AG04450 (cell line): Measurements from ENCODE around the gene CKM. TPM values are rescaled to one million over a fixed set of nuclear protein-coding genes. Genes with fewer than 3 reads are reported as not detected.

Experiments used
- CTCF ChIA-PET: fragments of 300-600, 350-600 bp; formaldehyde crosslinking; extraction: SDS; loops from one replicate; lab custom pipeline; 2022; ENCODE audit warnings: antibody characterized with exemption, inconsistent platforms; lab: Charles Lee
- POLR2A ChIA-PET: fragments of 350-600 bp; formaldehyde crosslinking; extraction: SDS; loops from one replicate; lab custom pipeline; 2021; ENCODE audit warnings: antibody characterized with exemption, inconsistent platforms; lab: Yijun Ruan, JAX
- DNase-seq: peaks from one replicate; pipeline ENCODE4 v3.0.0-alpha.2; 2011; ENCODE audit warnings: low read depth, low spot score
- H3K27ac ChIP-seq: one replicate; pipeline ENCODE4 v1.5.1; 2012; ENCODE audit warnings: low read depth, low read length, control low read depth
- H3K27me3 ChIP-seq: one replicate; pipeline ENCODE4 v1.6.0; 2012; ENCODE audit warnings: low read length; ENCODE audit not compliant: control insufficient read depth, insufficient read depth
- H3K4me3 ChIP-seq: 2 replicates; pipeline ENCODE4 v1.5.1; 2011; ENCODE audit warnings: mild to moderate bottlenecking, low read depth, low read length, control low read depth
- H3K9me3 ChIP-seq: 2 replicates; pipeline ENCODE4 v1.5.1; 2012; ENCODE audit warnings: low read length; ENCODE audit not compliant: control insufficient read depth, insufficient read depth
- polyA plus RNA-seq: library from polyadenylated mRNA; depleted of rRNA; stranded (reverse); fragments of >200 nt; gene quantifications from 2 replicates; pipeline ENCODE4 v1.2.3, GENCODE V29; 2011; rRNA removed
- TF ChIP-seq, protein P1 (sequence below): IDR thresholded peaks from 2 replicates; pipeline ENCODE4 v1.5.1; 2011; ENCODE audit warnings: low read depth, low read length, control low read depth, inconsistent platforms

The CKM gene
- polyA plus RNA-seq, 1 experiment, result not detected

- Histone ChIP-seq H3K4me3 (no peak overlapping the region), H3K27me3 (no peaks in the 10 kb centered on the region), H3K9me3 (no peaks in the 10 kb centered on the region), H3K27ac (no peak overlapping the region)
- TF ChIP-seq, protein P1, sequence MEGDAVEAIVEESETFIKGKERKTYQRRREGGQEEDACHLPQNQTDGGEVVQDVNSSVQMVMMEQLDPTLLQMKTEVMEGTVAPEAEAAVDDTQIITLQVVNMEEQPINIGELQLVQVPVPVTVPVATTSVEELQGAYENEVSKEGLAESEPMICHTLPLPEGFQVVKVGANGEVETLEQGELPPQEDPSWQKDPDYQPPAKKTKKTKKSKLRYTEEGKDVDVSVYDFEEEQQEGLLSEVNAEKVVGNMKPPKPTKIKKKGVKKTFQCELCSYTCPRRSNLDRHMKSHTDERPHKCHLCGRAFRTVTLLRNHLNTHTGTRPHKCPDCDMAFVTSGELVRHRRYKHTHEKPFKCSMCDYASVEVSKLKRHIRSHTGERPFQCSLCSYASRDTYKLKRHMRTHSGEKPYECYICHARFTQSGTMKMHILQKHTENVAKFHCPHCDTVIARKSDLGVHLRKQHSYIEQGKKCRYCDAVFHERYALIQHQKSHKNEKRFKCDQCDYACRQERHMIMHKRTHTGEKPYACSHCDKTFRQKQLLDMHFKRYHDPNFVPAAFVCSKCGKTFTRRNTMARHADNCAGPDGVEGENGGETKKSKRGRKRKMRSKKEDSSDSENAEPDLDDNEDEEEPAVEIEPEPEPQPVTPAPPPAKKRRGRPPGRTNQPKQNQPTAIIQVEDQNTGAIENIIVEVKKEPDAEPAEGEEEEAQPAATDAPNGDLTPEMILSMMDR, result no peak
- POLR2A ChIA-PET, result interaction anchor here (1.0 kb wide), 1 partner anchor 63 kb away, joined by 3 read pairs; no protein-coding TSS in a partner anchor
- CTCF ChIA-PET, result no interaction called here
- no peak for DNase-seq
Observed at GRCh38 chr19:45258862-45259261, 63.8 kb downstream of the CKM start.

GRCh38 chr19:45256836-45257235 lies 65.8 kb downstream of the CKM start:
- no peak overlapping the region for H3K27ac ChIP-seq
- DNase-seq, result no peak
- no peaks in the 10 kb centered on the region for H3K9me3 ChIP-seq
- ChIA-PET POLR2A (no interaction called here), CTCF (interaction anchor here (1.0 kb wide), 1 partner anchor 8 kb away, joined by 4 read pairs; no protein-coding TSS in a partner anchor)
- H3K4me3 ChIP-seq, result no peak overlapping the region
- TF ChIP-seq, protein P1, result no peak
- no peaks in the 10 kb centered on the region for H3K27me3 ChIP-seq

Other genes with a start within 250 kb of the CKM start
- not detected in 2 replicates for gene ZNF296, start 246.4 kb downstream of the CKM start, polyA plus RNA-seq
- gene GEMIN7, start 243.6 kb downstream of the CKM start, polyA plus RNA-seq, result 20.6 and 24.7 TPM in 2 replicates
- gene PPP1R37, start 229.7 kb downstream of the CKM start, polyA plus RNA-seq, result 8.6 and 11.2 TPM in 2 replicates
- 0.04 TPM in 2 replicates for gene NKPD1, start 161.9 kb downstream of the CKM start, polyA plus RNA-seq
- gene TRAPPC6A, start 144.6 kb downstream of the CKM start, polyA plus RNA-seq, result 5.8 and 9.4 TPM in 2 replicates
- gene BLOC1S3, start 144.1 kb downstream of the CKM start, polyA plus RNA-seq, result 7.0 and 8.2 TPM in 2 replicates
- not detected in 2 replicates for gene EXOC3L2, start 77.5 kb downstream of the CKM start, polyA plus RNA-seq
- gene MARK4, start 71.6 kb downstream of the CKM start, polyA plus RNA-seq, result 12.6 and 18.9 TPM in 2 replicates
- not detected in 2 replicates for gene KLC3, start 17.9 kb upstream of the CKM start, polyA plus RNA-seq
- 51.4 and 69.4 TPM in 2 replicates for gene ERCC2, start 47.7 kb upstream of the CKM start, polyA plus RNA-seq
- 2.4 and 5.1 TPM in 2 replicates for gene PPP1R13L, start 82.2 kb upstream of the CKM start, polyA plus RNA-seq
- 3.0 and 3.2 TPM in 2 replicates for gene POLR1G, start 83.8 kb upstream of the CKM start, polyA plus RNA-seq
- 75.8 and 113 TPM in 2 replicates for gene ERCC1, start 101.0 kb upstream of the CKM start, polyA plus RNA-seq
- 1.3 and 1.7 TPM in 2 replicates for gene FOSB, start 145.1 kb upstream of the CKM start, polyA plus RNA-seq
- gene RTN2, start 174.2 kb upstream of the CKM start, polyA plus RNA-seq, result 13.6 and 15.5 TPM in 2 replicates
- gene PPM1N, start 175.6 kb upstream of the CKM start, polyA plus RNA-seq, result 1.5 and 1.8 TPM in 2 replicates
- 49.6 and 60.8 TPM in 2 replicates for gene VASP, start 184.6 kb upstream of the CKM start, polyA plus RNA-seq